HepG2 (cell line): Measurements from ENCODE around the gene ATRIP. TPM values are rescaled to one million over a fixed set of nuclear protein-coding genes. Genes with fewer than 3 reads are reported as not detected.

Source experiments
- ATAC-seq: fragments of 200-7000 bp; cut with Tn5 transposase; 3 replicates; pipeline ENCODE4 v1.9.1; 2020; ENCODE audit warnings: mild to moderate bottlenecking, moderate library complexity
- BruUV-seq: library from RNA; stranded (reverse); fragments of 400-500 nt; replicated peaks from 2 replicates; lab custom pipeline; 2021; lab: Mats Ljungman, UMichigan
- CTCF ChIA-PET: fragments of 300-600 bp; formaldehyde crosslinking; extraction: SDS; loops from one replicate; lab custom pipeline; 2021; ENCODE audit warnings: low total read pairs, inconsistent platforms, low intra/inter-chr PET ratio; lab: Yijun Ruan, JAX
- POLR2A ChIA-PET: fragments of 350-600 bp; sonication (Branson Sonifier 250); formaldehyde crosslinking; loops from one replicate; lab custom pipeline; 2020; ENCODE audit warnings: antibody characterized with exemption, inconsistent platforms; lab: Yijun Ruan, JAX
- DNase-seq: peaks from one replicate; pipeline ENCODE4 v3.0.0-alpha.2; 2015; ENCODE audit warnings: low spot score
- FAIRE-seq: peaks from 3 replicates; lab custom pipeline; 2011; peaks lifted over from hg19 to GRCh38; lab: Jason Lieb, UNC
- H2AFZ ChIP-seq: one replicate; pipeline ENCODE4 v1.6.1; 2011; ENCODE audit warnings: low read length, inconsistent platforms
- H3K27ac ChIP-seq: fragments of 300-600 bp; 3 replicates; pipeline ENCODE4 v1.8.0; 2011; ENCODE audit warnings: mixed run types, mild to moderate bottlenecking, mixed read lengths, low read length, inconsistent platforms; ENCODE audit not compliant: insufficient read depth; ENCODE audit errors: extremely low read length
- H3K27me3 ChIP-seq, 2 experiments: fragments of 200-600 bp in 1 of 2; 2 replicates in 1 of 2; 3 replicates in 1 of 2; pipeline versions ENCODE4 v1.6.0 to v1.8.0; 2011; ENCODE audit warnings: low read length in 2 of 2, mild to moderate bottlenecking in 2 of 2, moderate library complexity in 2 of 2, inconsistent platforms in 1 of 2; ENCODE audit not compliant: insufficient read depth in 2 of 2, control insufficient read depth in 1 of 2
- H3K36me3 ChIP-seq, 2 experiments: fragments of 200-600 bp in 1 of 2; replicated peaks in 1 of 2; 2 replicates in 1 of 2; 3 replicates in 1 of 2; pipeline versions ENCODE4 v1.5.1 to v1.8.0; 2011; ENCODE audit warnings: low read length in 2 of 2, inconsistent platforms in 1 of 2; ENCODE audit not compliant: insufficient read depth in 2 of 2, control insufficient read depth in 1 of 2
- H3K4me1 ChIP-seq: 2 replicates; pipeline ENCODE4 v1.5.1; 2012; ENCODE audit warnings: low read length, inconsistent platforms; ENCODE audit not compliant: insufficient read depth
- H3K4me2 ChIP-seq: 2 replicates; pipeline ENCODE4 v1.6.0; 2011; ENCODE audit warnings: low read depth, low read length, inconsistent platforms
- H3K4me3 ChIP-seq, 3 experiments: fragments of 200-600 bp in 1 of 3; sonication (generic), shearing (Covaris generic) in 1 of 3; replicated peaks in 1 of 3; 2 replicates each; pipeline ENCODE4 v1.5.1; 2011 to 2016; ENCODE audit warnings: low read length in 3 of 3, inconsistent platforms in 2 of 3, low read depth in 2 of 3, mild to moderate bottlenecking in 2 of 3, control low read depth in 1 of 3, mixed read lengths in 1 of 3; ENCODE audit not compliant: insufficient read depth in 1 of 3
- H3K79me2 ChIP-seq: one replicate; pipeline ENCODE4 v1.6.1; 2011; ENCODE audit warnings: low read length, inconsistent platforms; ENCODE audit not compliant: insufficient read depth
- H3K9ac ChIP-seq: 2 replicates; pipeline ENCODE4 v1.6.0; 2011; ENCODE audit warnings: mild to moderate bottlenecking, low read depth, low read length, inconsistent platforms; ENCODE audit not compliant: insufficient read depth
- H3K9me3 ChIP-seq: 2 replicates; pipeline ENCODE4 v1.5.1; 2012; ENCODE audit warnings: mild to moderate bottlenecking, low read length
- H4K20me1 ChIP-seq: 2 replicates; pipeline ENCODE4 v1.6.0; 2011; ENCODE audit warnings: inconsistent platforms, mild to moderate bottlenecking, low read length, moderate library complexity; ENCODE audit not compliant: insufficient read depth
- DMAP1 ChIP-seq: IDR thresholded peaks from 2 replicates; pipeline ENCODE4 v1.6.1; 2016
- FOXK1 ChIP-seq: sonication (generic); formaldehyde crosslinking; IDR thresholded peaks from 2 replicates; pipeline ENCODE4 v1.4.0; 2020; ENCODE audit warnings: low read depth, missing genetic modification reagents, borderline replicate concordance
- HES4 ChIP-seq: sonication (generic); formaldehyde crosslinking; IDR thresholded peaks from 2 replicates; pipeline ENCODE4 v1.9.0; 2021; ENCODE audit warnings: mild to moderate bottlenecking, missing genetic modification reagents, borderline replicate concordance
- MEIS1 ChIP-seq: sonication (generic); formaldehyde crosslinking; IDR thresholded peaks from 2 replicates; pipeline ENCODE4 v1.9.0; 2021; ENCODE audit warnings: mild to moderate bottlenecking, missing genetic modification reagents, moderate library complexity, borderline replicate concordance
- NCOA2 ChIP-seq: sonication (generic); formaldehyde crosslinking; IDR thresholded peaks from 2 replicates; pipeline ENCODE4 v1.8.0; 2022; ENCODE audit warnings: inconsistent platforms
- PATZ1 ChIP-seq: sonication (generic); formaldehyde crosslinking; IDR thresholded peaks from 2 replicates; pipeline ENCODE4 v1.4.0; 2020; ENCODE audit warnings: missing genetic modification reagents
- POLR2A ChIP-seq, 2 experiments: IDR thresholded peaks; 2 replicates each; pipeline ENCODE4 v1.6.1; 2011; ENCODE audit warnings: low read depth in 2 of 2, low read length in 2 of 2, mild to moderate bottlenecking in 1 of 2, moderate library complexity in 1 of 2; ENCODE audit not compliant: insufficient read depth in 1 of 2
- SOX13 ChIP-seq, 3 experiments: fragments of 450-650 bp in 1 of 3; sonication (generic) in 1 of 3; formaldehyde crosslinking in 1 of 3; IDR thresholded peaks in 2 of 3; conservative IDR thresholded peaks in 1 of 3; 2 replicates each; pipeline versions ENCODE4 v1.5.0 to v1.6.1; 2016 to 2020; ENCODE audit warnings: antibody characterized with exemption in 1 of 3, mild to moderate bottlenecking in 1 of 3, missing compliant biosample characterization in 1 of 3, missing genetic modification reagents in 1 of 3, moderate library complexity in 1 of 3
- SP5 ChIP-seq: IDR thresholded peaks from 2 replicates; pipeline ENCODE4 v1.6.1; 2016; ENCODE audit warnings: low read depth, borderline replicate concordance
- TARDBP ChIP-seq: sonication (generic); formaldehyde crosslinking; IDR thresholded peaks from 2 replicates; pipeline ENCODE4 v1.8.0; 2022; ENCODE audit warnings: mild to moderate bottlenecking, missing genetic modification reagents
- ZBTB20 ChIP-seq: sonication (generic); formaldehyde crosslinking; IDR thresholded peaks from 2 replicates; pipeline ENCODE4 v1.8.1; 2023; ENCODE audit warnings: missing genetic modification reagents, low read depth, mild to moderate bottlenecking, borderline replicate concordance
- ZBTB7A ChIP-seq: sonication (generic); formaldehyde crosslinking; IDR thresholded peaks from 2 replicates; pipeline ENCODE4 v1.8.0; 2022; ENCODE audit warnings: mild to moderate bottlenecking, missing genetic modification reagents
- ZNF713 ChIP-seq: sonication (generic); formaldehyde crosslinking; IDR thresholded peaks from 2 replicates; pipeline ENCODE4 v1.4.0; 2020; ENCODE audit warnings: mild to moderate bottlenecking, missing genetic modification reagents
- ZNF761 ChIP-seq: sonication (generic); formaldehyde crosslinking; conservative IDR thresholded peaks from 2 replicates; pipeline ENCODE4 v1.4.0; 2020; ENCODE audit warnings: mild to moderate bottlenecking, missing genetic modification reagents
- WGBS: methylation state at CpG from one replicate; pipeline ENCODE4 v1.1.6; 2017; ENCODE audit warnings: low lambda C conversion rate; 5-methylcytosine and 5-hydroxymethylcytosine counted together
- in situ Hi-C: cut with HindIII; loops from 2 replicates; pipeline ENCODE4 v1.10.0; 2017; ENCODE audit warnings: low pct_unique_long_range_greater_than_20kb; ENCODE audit not compliant: extremely low pct_ligation_motif_present
- intact Hi-C: fragments of 100-400 bp; cut with micrococcal nuclease; formaldehyde crosslinking; loops from one replicate; pipeline ENCODE4 v1.10.0; 2022; ENCODE audit not compliant: unreplicated experiment
- polyA plus RNA-seq, 8 experiments: library from polyadenylated mRNA; depleted of rRNA in 3 of 8; stranded (reverse) in 7 of 8; unstranded in 1 of 8; fragments of >200 nt; fragmentation: Illumina TruSeq in 4 of 8; extraction: Trizol in 4 of 8; gene quantifications; 2 replicates each; pipeline versions ENCODE4 v1.2.1 to v1.2.3, GENCODE V29; 2011 to 2016; ENCODE audit warnings: low read depth in 4 of 8, missing spikeins in 1 of 8, mixed read lengths in 1 of 8; ENCODE audit not compliant: insufficient read depth in 1 of 8
- total RNA-seq, 5 experiments: library from RNA; depleted of rRNA; stranded (reverse); fragments of >200 nt; fragmentation: Illumina TruSeq; extraction: Trizol; gene quantifications; 2 replicates each; pipeline ENCODE4 v1.2.3, GENCODE V29; 2016; ENCODE audit warnings: low read depth in 1 of 5
- TF ChIP-seq, protein P1 (sequence below): sonication (generic); formaldehyde crosslinking; IDR thresholded peaks from 2 replicates; pipeline ENCODE4 v1.4.0; 2020; ENCODE audit warnings: missing genetic modification reagents

Gene ATRIP
- total and polyA plus RNA-seq, 2 of the 13 experiments (the other 11 are each of a cell fraction or from before 2014, with no cell fraction given), result 5.1 to 12.5 TPM

GRCh38 chr3:48432411-48433371 lies 13.8 kb upstream of the ATRIP start (continued):
- TF ChIP-seq, protein P1, sequence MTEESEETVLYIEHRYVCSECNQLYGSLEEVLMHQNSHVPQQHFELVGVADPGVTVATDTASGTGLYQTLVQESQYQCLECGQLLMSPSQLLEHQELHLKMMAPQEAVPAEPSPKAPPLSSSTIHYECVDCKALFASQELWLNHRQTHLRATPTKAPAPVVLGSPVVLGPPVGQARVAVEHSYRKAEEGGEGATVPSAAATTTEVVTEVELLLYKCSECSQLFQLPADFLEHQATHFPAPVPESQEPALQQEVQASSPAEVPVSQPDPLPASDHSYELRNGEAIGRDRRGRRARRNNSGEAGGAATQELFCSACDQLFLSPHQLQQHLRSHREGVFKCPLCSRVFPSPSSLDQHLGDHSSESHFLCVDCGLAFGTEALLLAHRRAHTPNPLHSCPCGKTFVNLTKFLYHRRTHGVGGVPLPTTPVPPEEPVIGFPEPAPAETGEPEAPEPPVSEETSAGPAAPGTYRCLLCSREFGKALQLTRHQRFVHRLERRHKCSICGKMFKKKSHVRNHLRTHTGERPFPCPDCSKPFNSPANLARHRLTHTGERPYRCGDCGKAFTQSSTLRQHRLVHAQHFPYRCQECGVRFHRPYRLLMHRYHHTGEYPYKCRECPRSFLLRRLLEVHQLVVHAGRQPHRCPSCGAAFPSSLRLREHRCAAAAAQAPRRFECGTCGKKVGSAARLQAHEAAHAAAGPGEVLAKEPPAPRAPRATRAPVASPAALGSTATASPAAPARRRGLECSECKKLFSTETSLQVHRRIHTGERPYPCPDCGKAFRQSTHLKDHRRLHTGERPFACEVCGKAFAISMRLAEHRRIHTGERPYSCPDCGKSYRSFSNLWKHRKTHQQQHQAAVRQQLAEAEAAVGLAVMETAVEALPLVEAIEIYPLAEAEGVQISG (CRISPR knock-in tag), result peak; percentile 29; the same call in 1 of the 2 replicates
- TF ChIP-seq ZNF713 (CRISPR knock-in tag), result 0 out of 2 replicates have a peak, but pooled peaks have one; percentile 28
- TF ChIP-seq HES4 (CRISPR knock-in tag), result 0 out of 2 replicates have a peak, but pooled peaks have one; percentile 36
- TF ChIP-seq ZBTB7A (CRISPR knock-in tag), result 0 out of 2 replicates have a peak, but pooled peaks have one; percentile 25
- 0 out of 2 replicates have a peak, but pooled peaks have one; percentile 35 for TF ChIP-seq MEIS1
- 0 out of 4 replicates have a peak, but pooled peaks of 1 of the 2 experiments have one; percentile 30 for TF ChIP-seq POLR2A (IDR thresholded peaks at IDR 0.05; ENCODE audit: insufficient read depth in 1 of 2, low read depth in 2 of 2, low read length in 2 of 2)

DNA sequence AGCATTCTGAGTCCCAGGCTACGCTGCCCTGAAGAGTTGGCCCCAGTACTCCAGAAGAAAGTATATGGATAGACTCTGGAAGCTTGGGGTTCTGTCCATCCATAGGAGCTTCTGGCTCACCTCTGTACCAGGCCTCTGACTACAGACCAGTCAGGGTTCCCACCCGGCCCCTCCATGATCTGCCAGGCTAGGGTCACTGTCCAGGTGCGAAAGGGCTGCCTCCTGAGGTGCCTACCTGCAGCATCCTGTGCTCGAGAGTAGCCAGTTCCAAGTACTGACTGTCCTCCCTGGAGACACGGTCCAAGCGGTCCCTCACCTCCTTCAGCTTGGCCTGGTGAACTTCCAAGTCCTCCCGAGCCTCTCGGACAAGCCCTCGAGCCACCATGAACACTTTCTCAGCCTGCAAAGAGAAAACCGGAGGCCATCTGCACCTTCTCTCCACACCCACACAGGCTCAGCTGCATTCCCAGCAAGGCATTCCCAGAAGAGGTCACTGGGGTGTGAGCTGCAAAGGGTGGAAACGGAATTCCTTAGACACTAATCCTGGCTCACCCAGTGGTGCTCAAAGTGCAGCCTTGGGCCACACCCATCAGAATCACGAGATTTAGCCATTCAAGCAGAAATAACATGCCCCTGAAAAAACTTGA lies 12.9 kb upstream of the ATRIP start:
- no peak overlapping the region for H2AFZ ChIP-seq
- peaks cover 1 to 4% of the 10 kb centered on the region in 2 experiments; a peak in 3 of 5 replicates for H3K36me3 ChIP-seq
- peak overlapping the region; percentile 99 for H3K27ac ChIP-seq
- intact Hi-C loops (no loop called here), in situ Hi-C loops (no loop called here)
- H3K79me2 ChIP-seq, result peaks cover 7% of the 10 kb centered on the region
- H4K20me1 ChIP-seq, result no peaks in the 10 kb centered on the region
- peak overlapping the region; percentile 45 for H3K9ac ChIP-seq
- DNase-seq, result peak; percentile 79
- ChIA-PET POLR2A (interaction anchor here (1.2 to 9.0 kb wide), 7 partner anchors 10 to 40 kb away, joined by 3 to 130 read pairs (median 17); partner anchors contain the start of gene ATRIP), CTCF (interaction anchor here (1.2 to 5.7 kb wide), 5 partner anchors 17 to 201 kb away, joined by 3 to 117 read pairs (median 28); no protein-coding TSS in a partner anchor)
- H3K9me3 ChIP-seq, result no peaks in the 10 kb centered on the region
- H3K4me1 ChIP-seq, result peaks cover 70% of the 10 kb centered on the region
- peak; percentile 11 for ATAC-seq
- H3K27me3 ChIP-seq, result no peaks in the 10 kb centered on the region
- peak overlapping the region in 2 of 3 experiments; percentile 0 to 26; a peak in 2 of 6 replicates for H3K4me3 ChIP-seq
- peak; percentile 80 for FAIRE-seq
- WGBS, result 44% methylated on average over 11 of the region's 12 CpGs
- peak overlapping the region; percentile 49 for H3K4me2 ChIP-seq
- BruUV-seq, result TSS peak; percentile 40
- TF ChIP-seq SOX13 (IDR thresholded peaks at IDR 0.05) (no peak), SOX13 (CRISPR knock-in tag; conservative IDR thresholded peaks at IDR 0.05 in 1 of 2, IDR thresholded peaks at IDR 0.05 in 1 of 2) (peak in 1 of 2 experiments; percentile 53; a peak in 2 of 4 replicates), PATZ1 (CRISPR knock-in tag) (peak; percentile 58), SP5 (CRISPR knock-in tag) (peak; percentile 46; the same call in 1 of the 2 replicates), NCOA2 (CRISPR knock-in tag) (peak; percentile 31; the same call in 1 of the 2 replicates), DMAP1 (0 out of 2 replicates have a peak, but pooled peaks have one; percentile 23), TARDBP (peak; percentile 21; the same call in 1 of the 2 replicates), ZBTB20 (CRISPR knock-in tag) (0 out of 2 replicates have a peak, but pooled peaks have one; percentile 26), FOXK1 (CRISPR knock-in tag) (no peak), ZNF761 (CRISPR knock-in tag) (no peak)
